ENCODE results near the gene SLC16A4.

SLC16A4 gene

GRCh38 chr1:110321846-110322245 is 69.0 kb downstream of the SLC16A4 start:
- DNase-seq = no peak

DNA sequence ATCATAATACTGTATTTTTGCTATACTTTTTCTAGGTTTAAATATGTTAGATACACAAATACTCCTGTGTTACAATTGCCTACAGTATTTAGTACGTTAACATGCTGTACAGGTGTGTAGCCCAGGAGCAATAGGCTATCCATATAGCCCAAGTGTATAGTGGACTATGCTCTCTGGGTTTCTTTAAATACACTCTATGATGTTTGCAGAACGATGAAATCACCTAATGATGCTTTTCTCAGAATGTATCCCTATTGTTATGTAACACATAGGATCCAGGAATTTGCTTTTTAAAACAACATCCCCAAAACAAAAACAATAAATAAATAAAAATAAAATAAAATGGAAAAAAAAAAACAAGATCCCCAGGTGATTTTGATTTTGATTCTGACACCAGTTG is 69.8 kb downstream of the SLC16A4 start:
- no peak for DNase-seq

- no peak for DNase-seq
Measured at GRCh38 chr1:110320168-110320518, 70.7 kb downstream of the SLC16A4 start.

- DNase-seq = no peak
Measured at GRCh38 chr1:110319332-110320167, 71.3 kb downstream of the SLC16A4 start.

DNA sequence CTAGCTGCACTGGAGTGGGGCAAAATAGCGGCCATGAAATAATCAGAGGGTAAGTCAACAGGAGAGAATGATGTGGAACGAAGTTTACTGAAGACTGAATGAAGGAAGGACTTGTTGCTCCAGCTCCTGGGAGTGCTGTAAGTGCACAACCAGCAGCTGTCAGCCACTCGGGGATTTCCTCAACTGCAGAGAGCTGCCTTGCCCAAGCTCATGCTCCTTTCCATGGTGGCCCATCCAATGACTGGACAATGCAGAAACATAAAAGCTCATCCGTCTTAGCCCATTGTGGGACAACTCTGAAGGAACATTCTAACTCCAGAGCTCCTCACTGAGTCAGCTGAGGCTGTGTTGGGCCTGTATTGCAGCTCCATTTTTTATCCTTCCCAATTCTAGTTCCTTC is 72.8 kb downstream of the SLC16A4 start:
- DNase-seq = no peak

DNA sequence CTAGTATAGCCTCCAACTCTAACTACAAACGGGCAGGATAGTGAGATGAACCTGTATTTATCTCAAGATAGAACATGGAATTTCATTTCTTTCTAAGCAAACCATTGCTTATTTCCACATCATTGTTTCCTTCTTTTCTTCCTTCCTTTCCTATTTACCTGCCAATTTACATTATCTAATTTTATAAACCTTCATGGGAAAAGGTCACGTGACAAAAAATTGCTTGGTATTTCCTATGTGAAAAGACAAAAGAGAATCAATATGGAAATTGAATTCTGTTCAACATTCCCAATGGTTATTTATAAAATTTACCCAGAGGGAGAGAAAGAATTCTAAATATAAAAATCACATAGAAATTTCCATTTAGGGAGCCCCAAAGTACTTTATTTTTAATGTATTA is 74.1 kb downstream of the SLC16A4 start:
- no peak for DNase-seq
